ENCODE data around the gene PROCA1.

PROCA1 gene

GRCh38 chr17:28747051-28747691, 35.5 kb upstream of the PROCA1 start:
- TF ChIP-seq, protein P1, sequence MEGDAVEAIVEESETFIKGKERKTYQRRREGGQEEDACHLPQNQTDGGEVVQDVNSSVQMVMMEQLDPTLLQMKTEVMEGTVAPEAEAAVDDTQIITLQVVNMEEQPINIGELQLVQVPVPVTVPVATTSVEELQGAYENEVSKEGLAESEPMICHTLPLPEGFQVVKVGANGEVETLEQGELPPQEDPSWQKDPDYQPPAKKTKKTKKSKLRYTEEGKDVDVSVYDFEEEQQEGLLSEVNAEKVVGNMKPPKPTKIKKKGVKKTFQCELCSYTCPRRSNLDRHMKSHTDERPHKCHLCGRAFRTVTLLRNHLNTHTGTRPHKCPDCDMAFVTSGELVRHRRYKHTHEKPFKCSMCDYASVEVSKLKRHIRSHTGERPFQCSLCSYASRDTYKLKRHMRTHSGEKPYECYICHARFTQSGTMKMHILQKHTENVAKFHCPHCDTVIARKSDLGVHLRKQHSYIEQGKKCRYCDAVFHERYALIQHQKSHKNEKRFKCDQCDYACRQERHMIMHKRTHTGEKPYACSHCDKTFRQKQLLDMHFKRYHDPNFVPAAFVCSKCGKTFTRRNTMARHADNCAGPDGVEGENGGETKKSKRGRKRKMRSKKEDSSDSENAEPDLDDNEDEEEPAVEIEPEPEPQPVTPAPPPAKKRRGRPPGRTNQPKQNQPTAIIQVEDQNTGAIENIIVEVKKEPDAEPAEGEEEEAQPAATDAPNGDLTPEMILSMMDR (IDR thresholded peaks at IDR 0.05; ENCODE audit: control insufficient read depth, insufficient read depth, low read depth, low read length, missing control alignments): no peak
- H3K4me3 ChIP-seq (ENCODE audit: control insufficient read depth, low read depth, low read length): no peak overlapping the region
- DNase-seq (ENCODE audit: low read depth): no peak

GRCh38 chr17:28746611-28747050, 34.9 kb upstream of the PROCA1 start:
- no peak for DNase-seq (ENCODE audit: low read depth)
- no peak overlapping the region for H3K4me3 ChIP-seq (ENCODE audit: control insufficient read depth, low read depth, low read length)
- TF ChIP-seq, protein P1 (IDR thresholded peaks at IDR 0.05; ENCODE audit: control insufficient read depth, insufficient read depth, low read depth, low read length, missing control alignments): no peak

GRCh38 chr17:28745786-28746411, 34.2 kb upstream of the PROCA1 start:
- H3K4me3 ChIP-seq (ENCODE audit: control insufficient read depth, low read depth, low read length): peak overlapping the region; percentile 83
- DNase-seq (ENCODE audit: low read depth): no peak
- TF ChIP-seq, protein P1 (IDR thresholded peaks at IDR 0.05; ENCODE audit: control insufficient read depth, insufficient read depth, low read depth, low read length, missing control alignments): no peak

- DNase-seq (ENCODE audit: low read depth): no peak
- TF ChIP-seq, protein P1 (IDR thresholded peaks at IDR 0.05; ENCODE audit: control insufficient read depth, insufficient read depth, low read depth, low read length, missing control alignments): no peak
- H3K4me3 ChIP-seq (ENCODE audit: control insufficient read depth, low read depth, low read length): peak overlapping the region; percentile 83
Observed at GRCh38 chr17:28744972-28745785, 33.5 kb upstream of the PROCA1 start.

DNA sequence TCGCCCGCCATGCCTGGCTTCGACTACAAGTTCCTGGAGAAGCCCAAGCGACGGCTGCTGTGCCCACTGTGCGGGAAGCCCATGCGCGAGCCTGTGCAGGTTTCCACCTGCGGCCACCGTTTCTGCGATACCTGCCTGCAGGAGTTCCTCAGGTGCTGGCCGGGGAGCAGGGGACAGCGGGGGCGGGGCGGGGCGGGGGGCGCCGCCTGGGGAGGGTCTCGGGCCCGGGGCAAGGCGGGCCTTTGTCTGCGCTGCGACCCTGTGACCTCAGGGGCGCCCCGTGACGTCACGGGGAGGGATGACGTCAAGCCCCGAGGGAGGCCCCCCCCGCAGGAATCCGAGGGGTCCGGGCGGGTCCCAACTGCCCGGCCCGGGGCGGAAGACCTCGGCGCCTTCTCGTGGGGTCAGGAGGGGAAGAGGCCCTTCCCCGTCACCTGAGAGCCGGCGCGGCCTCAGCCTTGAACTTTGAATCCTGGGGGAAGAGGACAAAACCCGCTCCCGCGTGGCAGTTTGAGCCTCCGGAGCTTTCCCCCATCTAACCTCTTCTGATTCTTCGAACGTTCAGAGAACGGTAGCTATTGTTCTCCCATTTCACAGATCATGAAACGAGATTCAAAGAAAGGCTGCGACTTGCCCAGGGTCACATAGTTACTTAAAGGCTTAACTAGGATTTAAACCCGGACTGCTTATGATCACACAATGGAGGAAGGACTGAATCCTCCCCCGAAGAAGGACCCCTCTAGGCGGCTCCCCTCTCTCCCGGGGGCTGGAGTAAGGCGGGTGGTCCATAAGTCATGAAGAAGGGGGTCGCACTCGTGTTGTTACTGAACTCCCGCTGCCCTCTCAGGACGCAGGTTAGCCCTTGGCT, 32.6 kb upstream of the PROCA1 start:
- TF ChIP-seq, protein P1 (IDR thresholded peaks at IDR 0.05; ENCODE audit: control insufficient read depth, insufficient read depth, low read depth, low read length, missing control alignments): no peak
- H3K4me3 ChIP-seq (ENCODE audit: control insufficient read depth, low read depth, low read length): peak overlapping the region; percentile 83
- DNase-seq (ENCODE audit: low read depth): no peak

Data from AG09309 (cell line).